EH (cell line): ENCODE measurements around the gene SYVN1.

Experiments used
- DNase-seq: peaks from one replicate; pipeline ENCODE4 v3.0.0-alpha.2; 2015; ENCODE audit warnings: low read depth

SYVN1 gene

GRCh38 chr11:65112546-65113360, 21.6 kb downstream of the SYVN1 start:
- peak; percentile 32 for DNase-seq

DNA sequence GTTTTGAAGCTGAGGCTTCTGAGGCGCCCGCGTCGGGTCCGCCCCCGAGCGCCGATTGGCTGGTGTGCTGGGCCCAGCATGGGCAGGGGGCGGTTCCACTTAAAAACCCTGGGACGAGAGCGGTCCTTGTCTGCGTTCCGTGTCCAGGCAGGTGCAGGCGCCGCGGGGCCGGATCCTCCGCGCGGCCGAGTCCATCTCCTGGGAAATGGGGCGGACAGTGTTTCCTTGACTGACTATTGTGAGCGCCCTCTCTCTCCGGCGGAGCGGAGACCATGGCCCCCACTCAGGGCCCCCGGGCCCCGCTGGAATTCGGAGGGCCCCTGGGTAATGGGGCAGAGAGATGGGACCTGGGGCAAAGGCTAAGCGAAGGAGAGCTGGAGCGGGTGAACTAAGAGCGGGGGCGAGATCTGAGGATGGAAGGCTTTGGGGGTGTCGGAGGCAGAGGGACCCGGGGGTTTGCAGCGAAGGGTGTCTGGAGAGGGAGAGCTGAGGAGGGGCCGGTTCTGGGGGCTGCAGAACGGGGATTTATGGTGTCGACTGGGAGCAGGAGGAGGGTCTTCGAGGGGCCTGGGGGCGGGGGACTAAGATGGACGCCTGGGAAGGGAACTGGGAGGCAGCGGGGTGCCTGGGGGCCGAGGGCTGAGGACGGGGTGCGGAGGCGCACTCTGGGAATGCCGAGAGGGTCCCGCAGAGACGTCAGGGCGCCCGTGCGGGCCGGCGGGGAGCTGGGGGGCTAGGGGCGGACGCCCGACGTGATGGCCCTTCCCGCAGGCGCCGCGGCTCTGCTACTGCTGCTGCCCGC, 22.4 kb downstream of the SYVN1 start, which contains the start of gene TM7SF2:
Gene TM7SF2 (plus strand): TSS at position 129 of the 802 bp plus-strand sequence. CDS start 144 bp downstream, at position 273.
- peak; percentile 92 for DNase-seq

DNA sequence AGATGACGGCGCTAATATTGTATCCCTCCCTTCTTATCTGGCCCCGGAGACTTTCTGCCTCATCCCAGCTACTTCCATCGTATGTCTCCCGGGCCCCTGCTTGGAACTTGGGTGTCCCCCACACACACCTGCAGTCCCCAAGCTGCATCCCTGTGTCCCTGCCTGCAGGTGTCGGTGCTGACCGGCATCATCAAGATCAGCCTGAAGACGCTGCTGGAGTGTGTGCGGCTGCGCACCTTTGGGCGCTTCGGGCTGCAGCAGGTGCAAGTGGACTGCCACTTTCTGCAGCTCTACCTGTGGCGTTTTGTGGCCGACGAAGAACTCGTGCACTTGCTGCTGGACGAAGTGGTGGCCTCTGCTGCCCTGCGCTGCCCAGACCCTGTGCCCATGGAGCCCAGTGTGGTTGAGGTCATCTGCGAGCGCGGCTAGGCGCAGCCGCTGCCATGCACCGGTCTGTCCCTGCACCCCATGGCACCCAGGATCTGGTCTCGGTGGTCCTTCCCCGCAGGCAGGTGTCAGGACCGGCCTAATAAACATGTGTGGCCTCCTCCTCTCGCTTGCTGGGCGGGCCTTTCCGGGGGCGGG, 23.1 kb downstream of the SYVN1 start:
- DNase-seq: no peak

DNA sequence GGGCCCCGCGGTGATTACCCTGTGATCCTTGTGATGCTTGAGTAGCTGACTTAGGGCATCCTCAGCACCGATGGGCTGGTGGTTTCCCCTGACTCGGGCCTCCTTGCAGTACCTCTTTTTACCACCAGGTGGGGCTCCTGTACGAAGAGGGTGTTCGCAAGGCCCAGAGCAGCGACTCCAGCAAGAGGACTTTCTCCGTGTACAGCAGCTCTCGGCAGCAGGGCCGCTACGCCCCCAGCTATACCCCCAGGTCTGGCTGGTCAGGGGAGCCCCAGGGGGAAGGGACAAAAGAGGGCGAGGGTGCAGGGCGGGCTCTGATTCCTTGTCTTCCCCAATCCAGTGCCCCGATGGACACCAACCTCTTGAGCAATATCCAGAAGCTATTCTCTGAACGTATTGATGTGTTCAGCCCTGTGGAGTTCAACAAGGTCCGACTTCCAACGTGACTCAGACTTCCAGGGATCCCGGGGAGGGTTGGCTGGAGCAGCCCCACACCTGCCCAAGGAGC, 23.9 kb downstream of the SYVN1 start:
- peak; percentile 79 for DNase-seq

GRCh38 chr11:65109231-65110198, 24.8 kb downstream of the SYVN1 start:
- no peak for DNase-seq

DNA sequence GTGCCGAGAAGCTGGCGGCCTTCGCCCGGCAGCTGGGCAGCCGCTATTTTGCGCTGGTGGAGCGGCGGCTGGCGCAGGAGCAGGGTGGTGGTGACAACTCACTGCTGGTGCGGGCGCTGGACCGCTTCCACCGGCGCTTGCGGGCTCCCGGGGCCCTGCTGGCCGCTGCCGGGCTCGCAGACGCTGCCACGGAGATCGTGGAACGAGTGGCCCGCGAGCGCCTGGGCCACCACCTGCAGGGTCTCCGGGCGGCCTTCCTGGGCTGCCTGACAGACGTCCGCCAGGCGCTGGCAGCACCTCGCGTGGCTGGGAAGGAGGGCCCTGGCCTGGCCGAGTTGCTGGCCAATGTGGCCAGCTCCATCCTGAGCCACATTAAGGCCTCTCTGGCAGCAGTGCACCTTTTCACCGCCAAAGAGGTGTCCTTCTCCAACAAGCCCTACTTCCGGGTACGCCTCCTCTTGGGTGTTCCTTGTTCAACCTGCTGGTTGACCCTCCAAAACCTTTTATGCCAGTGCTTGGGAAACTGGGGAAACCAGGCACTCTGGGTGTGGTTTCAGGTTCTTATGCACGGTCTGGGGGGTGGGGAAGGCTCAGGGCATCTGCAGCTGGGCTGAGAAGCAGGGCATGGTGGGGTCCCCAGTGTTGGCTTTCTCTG, 25.7 kb downstream of the SYVN1 start:
- no peak for DNase-seq

- DNase-seq: no peak
Observed at GRCh38 chr11:65107751-65108468, 26.4 kb downstream of the SYVN1 start.

DNA sequence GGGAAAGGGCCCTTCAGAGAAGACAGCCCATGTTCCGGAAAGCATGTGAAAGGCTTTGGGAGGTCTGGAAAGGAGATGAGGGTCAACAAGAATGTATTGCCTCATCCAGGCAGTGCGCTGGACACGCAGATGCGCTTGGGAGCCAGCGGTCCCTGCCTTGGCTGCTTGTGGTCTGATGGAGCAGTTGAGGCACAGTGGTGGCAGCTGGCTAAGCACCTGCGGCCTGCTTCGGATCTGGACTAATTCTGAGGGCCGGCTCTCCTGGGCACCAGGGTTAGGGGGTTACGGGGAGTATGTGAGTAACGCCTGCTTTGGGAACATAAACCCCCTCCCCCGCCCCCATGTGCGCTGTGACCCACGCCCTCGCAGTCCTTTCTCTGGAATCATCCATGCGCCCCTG, 27.2 kb downstream of the SYVN1 start:
- DNase-seq: no peak

DNA sequence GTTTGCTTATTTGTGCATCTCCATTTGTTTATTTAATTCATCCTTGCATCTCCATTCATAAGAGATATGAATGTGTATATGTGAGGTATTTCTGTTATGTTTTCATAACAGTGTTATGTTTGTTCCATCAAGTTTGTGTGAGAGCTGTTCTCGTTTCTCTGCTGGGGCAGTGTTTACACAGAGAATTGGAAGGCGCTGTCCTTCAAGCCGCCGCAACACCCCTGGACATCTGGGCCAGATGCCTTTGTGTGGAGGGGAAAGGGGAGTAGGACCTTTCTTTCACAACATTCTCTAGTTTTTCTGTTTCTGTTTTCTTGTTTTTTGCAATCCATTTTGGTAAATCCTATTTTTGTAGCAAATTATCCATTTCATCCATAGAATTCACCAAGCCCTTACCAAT, 29.7 kb downstream of the SYVN1 start:
- DNase-seq: no peak

DNA sequence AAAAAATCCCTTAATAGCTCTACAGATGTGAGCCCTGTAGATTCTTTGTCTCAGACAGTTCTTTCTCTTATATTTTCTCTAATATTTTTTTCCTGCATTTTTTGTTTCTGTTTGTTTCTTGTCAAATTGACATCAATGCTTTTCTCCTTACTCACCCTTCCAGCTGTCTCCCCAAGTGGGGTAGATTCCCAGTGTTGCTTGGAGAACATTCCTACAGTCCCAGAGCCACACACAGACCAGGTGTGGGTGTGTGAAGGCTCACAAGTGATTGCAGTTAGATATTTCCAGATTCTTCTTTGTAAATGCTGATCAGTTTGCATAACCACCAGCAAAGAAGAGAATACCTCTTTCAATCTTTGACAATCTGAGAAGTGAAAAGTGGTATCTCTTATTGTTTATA, 30.8 kb downstream of the SYVN1 start:
- no peak for DNase-seq

DNA sequence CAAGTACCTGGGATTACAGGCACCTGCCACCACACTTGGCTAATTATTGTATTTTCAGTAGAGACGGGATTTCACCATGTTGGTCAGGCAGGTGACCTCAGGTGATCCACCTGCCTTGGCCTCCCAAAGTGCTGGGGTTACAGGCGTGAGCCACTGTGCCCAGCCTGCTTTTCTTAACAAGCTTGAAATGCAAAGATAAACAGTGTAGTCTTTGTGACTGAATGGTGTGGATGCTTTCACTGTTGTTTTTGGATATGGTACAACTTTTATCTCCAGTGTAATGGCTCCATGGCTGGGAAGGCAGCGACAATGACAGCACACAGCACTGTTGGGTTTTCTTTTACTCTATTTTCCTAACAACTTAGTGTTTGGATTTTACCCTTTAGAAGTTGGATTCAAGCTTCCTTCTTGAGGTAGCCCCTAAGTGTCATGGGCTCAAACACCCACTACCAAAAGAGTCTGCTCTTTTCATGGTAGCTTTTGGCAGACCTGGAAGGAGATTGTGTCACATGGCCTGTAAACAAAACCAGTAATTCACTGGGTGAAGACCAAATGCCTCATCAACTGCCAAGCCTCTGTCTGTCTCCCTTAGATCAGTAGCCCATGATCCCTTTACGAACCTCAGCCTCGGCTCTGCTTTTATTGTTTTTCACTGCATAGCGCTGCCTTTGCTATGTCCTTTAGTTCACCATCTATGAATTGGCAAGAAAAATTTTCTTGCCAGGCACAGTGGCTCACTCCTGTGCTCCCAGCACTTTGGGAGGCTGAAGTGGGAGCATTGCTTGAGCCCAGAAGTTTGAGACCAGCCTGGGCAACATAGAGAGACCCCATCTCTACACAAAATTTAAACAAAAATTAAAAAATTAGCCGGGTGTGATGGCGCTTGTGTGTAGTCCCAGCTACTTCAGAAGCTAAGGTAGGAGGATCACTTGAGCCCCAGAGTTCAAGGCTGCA, 31.9 kb downstream of the SYVN1 start:
- peak; percentile 72 for DNase-seq

GRCh38 chr11:65100674-65101350, 33.5 kb downstream of the SYVN1 start:
- DNase-seq: no peak

GRCh38 chr11:65096926-65097325, 37.4 kb downstream of the SYVN1 start:
- DNase-seq: no peak

DNA sequence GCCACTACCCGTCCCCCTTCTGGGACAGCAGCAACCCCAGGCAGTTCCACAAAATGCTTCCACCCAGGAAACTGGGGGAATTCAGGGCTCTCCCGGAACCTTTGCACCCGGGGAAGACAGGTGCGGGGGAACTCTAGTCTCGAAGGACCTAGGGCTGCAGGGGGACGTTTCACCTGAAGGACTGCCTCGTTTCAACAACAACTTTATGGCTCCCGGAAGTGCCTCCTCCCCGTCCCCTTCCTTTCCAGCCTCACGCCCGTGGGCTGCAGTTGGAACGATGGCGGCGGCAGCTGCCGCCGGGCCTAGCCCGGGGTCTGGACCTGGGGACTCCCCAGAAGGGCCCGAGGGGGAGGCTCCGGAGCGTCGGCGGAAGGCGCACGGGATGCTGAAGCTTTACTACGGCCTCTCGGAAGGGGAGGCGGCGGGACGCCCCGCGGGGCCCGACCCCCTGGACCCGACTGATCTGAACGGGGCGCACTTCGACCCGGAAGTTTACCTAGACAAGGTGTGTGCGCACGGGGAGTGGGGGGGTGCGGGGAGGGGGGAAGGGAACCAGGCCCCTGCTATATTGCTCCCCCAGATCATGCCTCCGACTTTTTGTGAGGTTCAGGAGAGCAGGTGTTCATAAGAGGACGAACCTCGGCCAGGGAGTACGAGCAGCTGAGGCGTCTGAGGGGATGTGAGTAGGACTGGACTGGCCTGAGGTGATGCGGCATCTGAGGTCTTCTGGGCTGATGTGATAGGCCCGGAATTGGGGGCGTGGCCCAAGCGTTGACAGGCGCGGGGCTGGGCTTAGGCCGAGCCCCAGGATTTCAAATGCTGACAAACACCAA, 38.1 kb downstream of the SYVN1 start, which contains the start of gene VPS51:
Gene VPS51 (plus strand): TSS at position 241 of the 833 bp plus-strand sequence. CDS start 37 bp downstream, at position 278.
- DNase-seq: peak; percentile 91

DNA sequence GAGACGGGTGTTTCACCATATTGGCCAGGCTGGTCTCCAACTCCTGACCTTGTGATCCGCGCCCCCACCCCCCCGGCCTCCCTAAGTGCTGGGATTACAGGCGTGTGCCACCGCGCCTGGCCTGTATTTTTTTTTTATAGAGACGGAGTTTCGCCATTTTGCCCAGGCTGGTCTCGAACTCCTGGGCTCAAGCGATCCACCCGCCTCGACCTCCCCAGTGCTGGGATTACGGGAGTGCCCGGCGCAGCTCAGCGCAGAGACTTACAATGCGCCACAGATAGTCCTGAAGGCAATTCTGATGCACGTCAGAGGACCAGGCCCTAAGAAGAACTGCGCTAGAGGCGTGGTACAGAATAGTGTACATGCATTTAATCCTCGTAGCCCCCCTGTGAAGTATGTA, 38.9 kb downstream of the SYVN1 start:
- DNase-seq: no peak

DNA sequence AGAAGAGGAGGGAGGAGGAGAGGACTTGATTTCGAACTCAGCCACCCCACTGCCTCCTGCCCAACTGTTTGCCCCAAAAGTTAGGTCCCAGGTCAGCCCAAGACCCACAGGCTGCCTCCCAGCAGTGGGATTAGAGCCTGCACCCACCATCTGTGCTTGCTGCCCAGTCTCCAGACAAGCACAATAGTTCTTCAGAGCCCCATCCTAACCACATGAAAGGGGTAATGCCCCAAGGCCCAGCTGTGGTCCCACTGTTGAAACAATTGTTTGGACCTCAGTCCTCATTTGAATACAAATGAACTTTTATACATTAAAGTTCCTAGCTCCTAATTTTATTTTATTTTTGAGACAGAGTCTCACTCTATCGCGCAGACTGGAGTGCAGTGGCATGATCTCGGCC, 43.7 kb downstream of the SYVN1 start:
- no peak for DNase-seq

- DNase-seq: no peak
Observed at GRCh38 chr11:65089621-65090020, 44.7 kb downstream of the SYVN1 start.
